Measurements from ENCODE around the gene OR2L2.
"Not testable (repeated sequence)": the region's sequence is repeated elsewhere in the genome, so short reads cannot be mapped to it uniquely, and the experiment has no call there.

Gene OR2L2, protein sequence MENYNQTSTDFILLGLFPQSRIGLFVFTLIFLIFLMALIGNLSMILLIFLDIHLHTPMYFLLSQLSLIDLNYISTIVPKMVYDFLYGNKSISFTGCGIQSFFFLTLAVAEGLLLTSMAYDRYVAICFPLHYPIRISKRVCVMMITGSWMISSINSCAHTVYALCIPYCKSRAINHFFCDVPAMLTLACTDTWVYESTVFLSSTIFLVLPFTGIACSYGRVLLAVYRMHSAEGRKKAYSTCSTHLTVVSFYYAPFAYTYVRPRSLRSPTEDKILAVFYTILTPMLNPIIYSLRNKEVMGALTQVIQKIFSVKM

DNA sequence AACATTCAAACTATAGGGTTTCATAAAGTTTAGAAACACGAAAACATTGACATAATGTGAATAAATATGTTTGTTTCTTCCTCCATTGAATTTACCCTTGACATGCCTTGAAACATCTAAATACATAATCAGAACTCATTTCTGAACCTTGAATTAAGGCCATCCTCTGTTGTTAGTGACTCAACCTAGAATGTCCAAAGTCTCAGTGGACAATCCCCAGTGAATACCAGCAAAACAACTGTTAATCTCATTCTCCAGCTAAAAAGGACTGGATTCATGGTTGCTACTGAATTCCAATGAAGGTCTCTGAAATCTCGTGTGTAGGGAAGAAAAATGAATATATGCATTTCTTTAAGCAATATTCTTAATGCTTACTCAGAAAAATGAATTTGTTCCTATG, at the start of gene OR2L2:
Gene OR2L2, plus strand, starts transcription at position 301 of the 400 bp plus-strand sequence. CDS start 8,198 bp downstream, outside the sequence.
- no peak for DNase-seq

GRCh38 chr1:247992986-247993385, 36.9 kb upstream of the OR2L2 start:
- no peak for DNase-seq

DNA sequence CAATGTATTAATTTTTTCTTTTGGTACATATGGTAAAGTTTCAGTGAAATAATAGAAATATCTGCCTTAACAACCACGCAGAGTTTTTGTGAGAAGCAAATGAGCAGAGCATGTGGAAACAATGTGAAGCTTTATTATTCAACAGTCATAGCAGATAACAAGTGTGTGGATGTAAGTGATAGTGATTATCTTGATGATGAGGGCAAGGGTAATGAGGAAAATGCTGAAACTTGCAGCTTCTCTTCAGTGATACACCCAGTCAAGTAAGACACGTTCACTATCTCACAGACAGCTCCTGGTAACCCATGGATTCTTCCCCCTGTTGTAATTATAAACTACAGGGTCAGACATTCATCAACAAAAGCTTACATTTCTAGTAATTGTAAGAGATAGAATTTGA, 31.1 kb upstream of the OR2L2 start:
- DNase-seq = no peak

DNA sequence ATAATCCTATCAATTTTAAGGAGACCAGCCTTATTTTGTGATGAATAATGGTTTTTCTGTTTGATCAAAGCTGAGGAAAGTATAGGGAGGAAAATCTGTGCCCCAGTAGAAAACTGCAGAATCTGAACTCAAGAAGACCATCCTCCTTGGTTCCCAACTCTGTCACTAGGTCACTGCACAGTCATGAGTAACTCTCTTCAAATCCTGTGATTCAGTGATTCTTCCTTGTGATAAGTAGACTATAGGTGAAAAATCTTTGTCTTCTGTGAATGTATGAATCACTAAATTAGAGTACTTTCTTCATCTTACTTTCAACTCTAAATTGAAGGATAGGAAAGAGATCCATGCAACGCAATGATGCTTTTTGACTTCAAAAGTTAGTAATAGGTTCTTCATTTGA, 29.7 kb upstream of the OR2L2 start:
- no peak for DNase-seq

GRCh38 chr1:248007778-248008177, 22.1 kb upstream of the OR2L2 start:
- DNase-seq = no peak

- no peak for DNase-seq
These were observed 20.2 kb upstream of the OR2L2 start for GRCh38 chr1:248009681-248010080.

- no peak for DNase-seq
These were observed 16.6 kb upstream of the OR2L2 start, which contains the start of gene OR2L5 for GRCh38 chr1:248013229-248013710. OR2L5 (plus strand) TSS chr1:248013660; CDS start chr1:248021948, 8,288 bp downstream.

- no peak for DNase-seq
These were observed 14.1 kb upstream of the OR2L2 start for GRCh38 chr1:248015803-248016202.

GRCh38 chr1:248045209-248045608, 15.3 kb downstream of the OR2L2 start:
- DNase-seq = no peak

- DNase-seq = no peak
These were observed 16.7 kb downstream of the OR2L2 start, which contains the start of gene OR2L3 for GRCh38 chr1:248046536-248046935. OR2L3 (plus strand) TSS chr1:248046836; CDS start chr1:248060682, 13,846 bp downstream.

GRCh38 chr1:248047008-248047407, 17.1 kb downstream of the OR2L2 start:
- no peak for DNase-seq

GRCh38 chr1:248054671-248055070, 24.8 kb downstream of the OR2L2 start:
- no peak for DNase-seq

- no peak for DNase-seq
These were observed 25.4 kb downstream of the OR2L2 start for GRCh38 chr1:248055261-248055660.

DNA sequence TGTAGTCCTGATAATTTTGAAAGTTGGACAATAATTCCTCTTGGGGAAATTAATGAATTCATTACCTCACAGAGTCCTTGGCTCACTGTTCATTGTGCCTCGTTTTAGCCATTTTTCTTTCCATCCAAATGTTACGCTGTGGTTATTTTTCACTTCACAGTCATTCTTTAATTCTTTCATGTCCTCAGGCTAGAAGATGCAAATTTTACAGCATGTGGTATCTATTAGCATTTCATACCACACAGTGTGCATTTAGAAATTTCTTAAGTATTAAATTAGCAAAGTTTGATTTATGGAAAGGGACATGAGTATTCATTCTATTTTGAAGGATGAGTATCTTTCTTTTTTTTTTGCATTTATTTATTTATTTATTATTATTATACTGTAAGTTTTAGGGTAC, 35.2 kb downstream of the OR2L2 start:
- no peak for DNase-seq

DNA sequence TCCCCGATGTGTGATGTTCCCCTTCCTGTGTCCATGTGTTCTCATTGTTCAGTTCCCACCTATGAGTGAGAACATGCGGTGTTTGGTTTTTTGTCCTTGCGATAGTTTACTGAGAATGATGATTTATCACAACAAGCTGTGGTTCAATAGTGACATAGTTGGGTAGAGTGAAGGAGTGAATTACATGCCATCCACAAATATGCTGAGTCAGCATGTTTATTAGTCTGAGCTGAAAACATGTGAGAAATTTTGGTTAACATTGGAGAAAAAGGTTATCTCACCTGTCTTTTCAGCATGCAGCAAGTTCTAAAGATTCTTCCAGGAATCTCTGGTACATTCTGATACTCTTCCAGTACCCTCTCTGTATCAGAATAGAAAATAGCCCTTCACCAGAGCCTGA, 35.7 kb downstream of the OR2L2 start:
- DNase-seq = no peak

- not testable (repeated sequence) for DNase-seq
These were observed 54.0 kb downstream of the OR2L2 start for GRCh38 chr1:248083864-248084263.

Measured in C1 segment of cervical spinal cord (tissue), 14 donors.